ENCODE data around the gene SEC14L5.

SEC14L5 gene

GRCh38 chr16:4942481-4942880 is 15.6 kb upstream of the SEC14L5 start:
- H3K4me2 ChIP-seq (ENCODE audit: low read depth, low read length, poor library complexity, severe bottlenecking), result no peak overlapping the region
- no peaks in the 10 kb centered on the region for H3F3A ChIP-seq (ENCODE audit: low read depth)
- H3K4me3 ChIP-seq (ENCODE audit: low read length, poor library complexity, severe bottlenecking), result no peak overlapping the region
- no peak overlapping the region for H2AFZ ChIP-seq (ENCODE audit: low read length)
- H3K9me2 ChIP-seq (replicated peaks; ENCODE audit: low read depth, low read length), result no peaks in the 10 kb centered on the region
- no peaks in the 10 kb centered on the region for H3K9me3 ChIP-seq (ENCODE audit: insufficient read depth, low read depth, low read length)
- H3K27me3 ChIP-seq (ENCODE audit: insufficient read depth, low read length, poor library complexity, severe bottlenecking), result no peaks in the 10 kb centered on the region
- TF ChIP-seq CTCF (conservative IDR thresholded peaks at IDR 0.05; ENCODE audit: low read length) (no peak), EZH2phosphoT487 (IDR thresholded peaks at IDR 0.05; ENCODE audit: borderline replicate concordance) (no peak)
- H3K79me2 ChIP-seq (ENCODE audit: insufficient read depth, low read length), result no peaks in the 10 kb centered on the region
- no peaks in the 10 kb centered on the region for H3K36me3 ChIP-seq (ENCODE audit: insufficient read depth, low read length)
- H3K9ac ChIP-seq (ENCODE audit: low read depth, low read length, poor library complexity, severe bottlenecking), result no peak overlapping the region
- no peaks in the 10 kb centered on the region for H3K4me1 ChIP-seq (ENCODE audit: insufficient read depth, low read length, poor library complexity, severe bottlenecking)
- no peaks in the 10 kb centered on the region for H4K20me1 ChIP-seq (ENCODE audit: insufficient read depth, low read length, poor library complexity, severe bottlenecking)

- Histone ChIP-seq H3K79me2 (ENCODE audit: insufficient read depth, low read length) (no peaks in the 10 kb centered on the region), H3K9me2 (replicated peaks; ENCODE audit: low read depth, low read length) (no peaks in the 10 kb centered on the region), H3K4me2 (ENCODE audit: low read depth, low read length, poor library complexity, severe bottlenecking) (no peak overlapping the region), H3K27me3 (ENCODE audit: insufficient read depth, low read length, poor library complexity, severe bottlenecking) (no peaks in the 10 kb centered on the region), H3K36me3 (ENCODE audit: insufficient read depth, low read length) (no peaks in the 10 kb centered on the region), H3K9ac (ENCODE audit: low read depth, low read length, poor library complexity, severe bottlenecking) (no peak overlapping the region), H4K20me1 (ENCODE audit: insufficient read depth, low read length, poor library complexity, severe bottlenecking) (no peaks in the 10 kb centered on the region), H3K4me3 (ENCODE audit: low read length, poor library complexity, severe bottlenecking) (no peak overlapping the region), H3K9me3 (ENCODE audit: insufficient read depth, low read depth, low read length) (no peaks in the 10 kb centered on the region), H3K4me1 (ENCODE audit: insufficient read depth, low read length, poor library complexity, severe bottlenecking) (no peaks in the 10 kb centered on the region), H3F3A (ENCODE audit: low read depth) (no peaks in the 10 kb centered on the region), H2AFZ (ENCODE audit: low read length) (no peak overlapping the region)
- TF ChIP-seq EZH2phosphoT487 (IDR thresholded peaks at IDR 0.05; ENCODE audit: borderline replicate concordance), result no peak
Observed at GRCh38 chr16:4944333-4945281, 13.5 kb upstream of the SEC14L5 start.

- no peaks in the 10 kb centered on the region for H3F3A ChIP-seq (ENCODE audit: low read depth)
- no peaks in the 10 kb centered on the region for H3K4me1 ChIP-seq (ENCODE audit: insufficient read depth, low read length, poor library complexity, severe bottlenecking)
- H3K9ac ChIP-seq (ENCODE audit: low read depth, low read length, poor library complexity, severe bottlenecking), result no peak overlapping the region
- no peak overlapping the region for H3K4me2 ChIP-seq (ENCODE audit: low read depth, low read length, poor library complexity, severe bottlenecking)
- H3K4me3 ChIP-seq (ENCODE audit: low read length, poor library complexity, severe bottlenecking), result no peak overlapping the region
- no peaks in the 10 kb centered on the region for H3K9me3 ChIP-seq (ENCODE audit: insufficient read depth, low read depth, low read length)
- H3K27me3 ChIP-seq (ENCODE audit: insufficient read depth, low read length, poor library complexity, severe bottlenecking), result no peaks in the 10 kb centered on the region
- H4K20me1 ChIP-seq (ENCODE audit: insufficient read depth, low read length, poor library complexity, severe bottlenecking), result no peaks in the 10 kb centered on the region
- no peaks in the 10 kb centered on the region for H3K9me2 ChIP-seq (replicated peaks; ENCODE audit: low read depth, low read length)
- no peaks in the 10 kb centered on the region for H3K79me2 ChIP-seq (ENCODE audit: insufficient read depth, low read length)
- no peak overlapping the region for H2AFZ ChIP-seq (ENCODE audit: low read length)
- TF ChIP-seq EZH2phosphoT487 (IDR thresholded peaks at IDR 0.05; ENCODE audit: borderline replicate concordance) (no peak), CTCF (conservative IDR thresholded peaks at IDR 0.05; ENCODE audit: low read length) (no peak)
- no peaks in the 10 kb centered on the region for H3K36me3 ChIP-seq (ENCODE audit: insufficient read depth, low read length)
Observed at GRCh38 chr16:4945560-4946502, 12.3 kb upstream of the SEC14L5 start.

All from Loucy (cell line).